Mesendoderm (in vitro differentiated cells): Measurements from ENCODE around the gene NSRP1.
A peak's percentile ranks its signal among the peaks of the same experiment; 100 is the strongest.

ENCODE experiments used
- DNase-seq: peaks from one replicate; pipeline ENCODE4 v3.0.0; 2013
- H2AK5ac ChIP-seq: 2 replicates; pipeline ENCODE4 v1.6.1; 2013; ENCODE audit warnings: low read length, inconsistent platforms
- H2BK120ac ChIP-seq: 2 replicates; pipeline ENCODE4 v1.6.1; 2013; ENCODE audit warnings: low read depth, mild to moderate bottlenecking, low read length, moderate library complexity, mixed read lengths
- H2BK15ac ChIP-seq: replicated peaks from 2 replicates; pipeline ENCODE4 v1.6.1; 2013; ENCODE audit warnings: low read depth, mild to moderate bottlenecking, moderate library complexity
- H2BK5ac ChIP-seq: 2 replicates; pipeline ENCODE4 v1.6.1; 2013; ENCODE audit warnings: low read length, inconsistent platforms
- H3K18ac ChIP-seq: 2 replicates; pipeline ENCODE4 v1.6.1; 2013; ENCODE audit warnings: mild to moderate bottlenecking, low read length, mixed read lengths
- H3K23ac ChIP-seq: one replicate; pipeline ENCODE4 v1.6.1; 2013; ENCODE audit warnings: low read length
- H3K27ac ChIP-seq: 2 replicates; pipeline ENCODE4 v1.5.1; 2013; ENCODE audit warnings: low read depth, mild to moderate bottlenecking, inconsistent platforms, low read length, moderate library complexity
- H3K27me3 ChIP-seq: 2 replicates; pipeline ENCODE4 v1.6.1; 2013; ENCODE audit warnings: low read length, control low read depth, mild to moderate bottlenecking, inconsistent platforms; ENCODE audit not compliant: insufficient read depth, poor library complexity
- H3K36me3 ChIP-seq: 2 replicates; pipeline ENCODE4 v1.6.1; 2013; ENCODE audit warnings: low read length, inconsistent platforms; ENCODE audit not compliant: control insufficient read depth, insufficient read depth
- H3K4ac ChIP-seq: one replicate; pipeline ENCODE4 v1.6.1; 2013; ENCODE audit warnings: low read depth, mild to moderate bottlenecking, low read length, moderate library complexity
- H3K4me1 ChIP-seq: 2 replicates; pipeline ENCODE4 v1.6.1; 2013; ENCODE audit warnings: low read depth, low read length, inconsistent platforms; ENCODE audit not compliant: control insufficient read depth
- H3K4me2 ChIP-seq: 2 replicates; pipeline ENCODE4 v1.6.1; 2013; ENCODE audit warnings: low read length
- H3K4me3 ChIP-seq: 2 replicates; pipeline ENCODE4 v1.5.1; 2013; ENCODE audit warnings: mild to moderate bottlenecking, low read length
- H3K56ac ChIP-seq: one replicate; pipeline ENCODE4 v1.6.1; 2013; ENCODE audit warnings: low read length
- H3K79me1 ChIP-seq: 2 replicates; pipeline ENCODE4 v1.6.1; 2013; ENCODE audit warnings: low read length, inconsistent platforms
- H3K79me2 ChIP-seq: 2 replicates; pipeline ENCODE4 v1.6.1; 2013; ENCODE audit warnings: mild to moderate bottlenecking, low read length; ENCODE audit not compliant: control insufficient read depth, insufficient read depth
- H3K9ac ChIP-seq: 2 replicates; pipeline ENCODE4 v1.6.1; 2013; ENCODE audit warnings: low read length, inconsistent platforms
- H4K5ac ChIP-seq: one replicate; pipeline ENCODE4 v1.6.1; 2013; ENCODE audit warnings: low read length
- H4K8ac ChIP-seq: one replicate; pipeline ENCODE4 v1.6.1; 2013; ENCODE audit warnings: low read depth, mild to moderate bottlenecking, control low read depth, low read length, moderate library complexity
- WGBS: extraction: QIAGEN DNeasy Blood & Tissue Kit; methylation state at CpG from one replicate; pipeline ENCODE4 v1.1.7; 2013; ENCODE audit warnings: low lambda C conversion rate, missing lambda C conversion rate; ENCODE audit not compliant: insufficient coverage; ENCODE audit errors: extremely low coverage; 5-methylcytosine and 5-hydroxymethylcytosine counted together

NSRP1 gene

DNA sequence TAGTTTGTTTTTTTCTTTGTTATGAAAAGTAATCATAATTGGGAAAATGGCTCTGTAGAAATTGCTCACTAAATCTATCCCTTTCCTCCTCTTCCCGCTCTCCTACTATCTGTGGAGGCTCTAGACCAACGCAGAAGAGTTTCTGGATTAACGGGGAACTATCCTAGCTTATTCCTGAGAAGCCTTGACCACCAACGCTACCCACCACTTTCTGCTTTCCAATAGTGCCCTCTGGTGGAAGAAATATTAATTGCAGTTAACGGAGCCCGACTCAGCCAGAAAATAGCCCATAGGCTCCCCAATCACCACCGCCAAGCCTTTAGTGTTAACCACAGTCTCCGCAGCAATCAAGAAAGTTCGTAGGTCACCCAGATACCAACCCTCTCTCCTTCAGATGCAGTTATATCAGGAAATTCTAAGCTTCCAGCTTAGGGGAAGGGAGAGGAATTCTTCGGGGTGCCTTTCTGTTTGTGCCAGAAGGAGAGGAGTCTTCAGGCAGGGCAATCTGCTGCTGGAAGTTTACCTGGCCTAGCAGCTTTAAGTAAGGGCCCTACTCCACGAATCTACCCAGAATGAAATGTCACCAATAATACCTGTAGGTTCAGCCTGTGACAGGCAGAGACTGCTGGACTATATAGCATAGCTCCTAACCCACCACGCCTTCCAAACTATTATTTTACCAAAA, 23.0 kb upstream of the NSRP1 start:
- H3K18ac ChIP-seq: no peak overlapping the region
- DNase-seq: peak; percentile 82
- no peak overlapping the region for H3K9ac ChIP-seq
- H3K36me3 ChIP-seq: no peaks in the 10 kb centered on the region
- H3K4me2 ChIP-seq: no peak overlapping the region
- no peak overlapping the region for H4K5ac ChIP-seq
- H2AK5ac ChIP-seq: no peak overlapping the region
- no peaks in the 10 kb centered on the region for H3K79me1 ChIP-seq
- no peak overlapping the region for H2BK5ac ChIP-seq
- H3K4me1 ChIP-seq: no peaks in the 10 kb centered on the region
- H2BK15ac ChIP-seq: no peak overlapping the region
- H2BK120ac ChIP-seq: no peak overlapping the region
- no peaks in the 10 kb centered on the region for H3K27me3 ChIP-seq
- no peaks in the 10 kb centered on the region for H3K79me2 ChIP-seq
- no peak overlapping the region for H4K8ac ChIP-seq
- H3K4ac ChIP-seq: no peak overlapping the region
- H3K4me3 ChIP-seq: no peak overlapping the region
- H3K23ac ChIP-seq: no peak overlapping the region
- WGBS: no CpG with 5 or more reads among the region's 12 CpGs
- H3K56ac ChIP-seq: no peak overlapping the region
- no peak overlapping the region for H3K27ac ChIP-seq

DNA sequence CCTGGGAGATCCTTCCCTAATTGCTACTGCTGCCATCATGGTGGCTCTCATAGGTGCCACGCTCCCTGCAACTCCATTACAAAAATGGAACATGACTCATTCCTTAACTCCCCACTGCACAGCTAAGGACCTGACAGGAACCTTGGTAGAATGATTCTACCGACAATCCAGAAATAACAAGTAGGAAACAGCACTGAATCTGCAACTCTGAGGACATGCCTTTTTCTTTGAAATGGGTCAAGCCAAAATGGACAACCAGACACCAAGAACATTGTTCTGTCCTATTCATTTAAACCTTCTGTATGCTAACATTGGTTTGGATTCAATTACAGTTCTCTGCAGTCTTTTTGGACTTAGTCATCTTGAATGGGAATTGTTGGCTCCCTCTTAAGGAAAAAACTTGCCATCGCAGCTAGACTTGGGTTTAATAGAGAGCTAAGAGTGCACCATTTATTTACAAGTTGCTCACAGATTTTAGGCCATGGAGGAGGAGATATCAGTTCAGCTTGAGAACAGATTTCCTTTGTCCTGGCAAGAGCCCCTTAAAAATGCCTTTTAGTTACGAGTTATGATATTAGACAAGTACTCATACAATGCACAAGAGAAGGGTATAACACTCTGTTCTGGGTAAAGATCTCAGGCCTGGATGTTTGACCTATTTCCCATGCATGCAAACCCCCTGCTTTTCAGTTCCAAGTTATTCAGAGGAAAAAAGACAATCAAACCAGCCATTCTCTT, 20.9 kb upstream of the NSRP1 start:
- Histone ChIP-seq H3K27me3 (no peaks in the 10 kb centered on the region), H3K18ac (no peak overlapping the region), H3K9ac (no peak overlapping the region), H3K4me1 (no peaks in the 10 kb centered on the region), H3K79me2 (no peaks in the 10 kb centered on the region), H2AK5ac (no peak overlapping the region), H2BK120ac (no peak overlapping the region), H3K27ac (no peak overlapping the region), H3K56ac (no peak overlapping the region), H2BK5ac (no peak overlapping the region), H3K36me3 (no peaks in the 10 kb centered on the region), H3K23ac (no peak overlapping the region), H3K4ac (no peak overlapping the region), H4K8ac (no peak overlapping the region), H3K4me3 (no peak overlapping the region), H4K5ac (no peak overlapping the region), H3K4me2 (no peak overlapping the region), H3K79me1 (no peaks in the 10 kb centered on the region), H2BK15ac (no peak overlapping the region)
- WGBS: no CpG with 5 or more reads among the region's 4 CpGs
- peak; percentile 77 for DNase-seq

DNA sequence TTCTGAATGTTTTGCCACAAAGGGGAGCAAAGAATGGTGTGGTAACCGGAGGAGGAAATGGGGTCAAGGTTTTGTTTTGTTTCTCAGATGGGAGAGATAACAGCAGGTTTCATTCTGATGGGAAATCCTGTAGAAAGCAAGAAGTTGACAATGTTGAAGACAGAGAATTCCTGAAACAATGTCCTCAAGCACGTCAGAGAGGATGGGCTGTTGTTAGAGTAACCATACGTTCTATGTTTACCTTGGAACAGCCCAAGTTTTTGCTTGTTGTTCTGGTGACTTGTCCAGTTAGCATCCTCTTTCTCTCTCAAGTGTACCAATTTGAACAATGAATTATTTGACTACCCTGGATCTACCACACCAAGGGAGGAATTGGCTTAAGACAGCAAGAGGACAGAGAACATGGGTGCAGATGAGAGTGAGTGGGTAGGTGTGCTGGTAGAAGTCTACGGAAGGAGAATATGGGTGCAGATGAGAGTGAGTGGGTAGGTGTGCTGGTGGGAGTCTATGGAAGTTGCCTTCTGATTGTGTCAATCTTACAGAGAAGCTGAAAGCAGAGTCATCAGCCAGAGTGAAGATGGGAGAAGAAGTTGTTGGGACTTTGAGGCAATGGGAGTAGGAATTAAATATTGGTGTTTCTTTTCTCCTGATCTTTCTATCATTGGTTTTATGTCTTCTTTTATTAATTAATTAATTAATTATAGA, 14.8 kb upstream of the NSRP1 start:
- H4K8ac ChIP-seq: no peak overlapping the region
- no peak overlapping the region for H3K18ac ChIP-seq
- no peak overlapping the region for H2BK15ac ChIP-seq
- H3K27ac ChIP-seq: no peak overlapping the region
- no peak overlapping the region for H3K56ac ChIP-seq
- H3K27me3 ChIP-seq: no peaks in the 10 kb centered on the region
- no peak overlapping the region for H3K4me3 ChIP-seq
- no peak overlapping the region for H2BK120ac ChIP-seq
- no peaks in the 10 kb centered on the region for H3K79me1 ChIP-seq
- no peak overlapping the region for H3K9ac ChIP-seq
- DNase-seq: no peak
- H3K4me2 ChIP-seq: no peak overlapping the region
- H3K4ac ChIP-seq: no peak overlapping the region
- no peaks in the 10 kb centered on the region for H3K36me3 ChIP-seq
- H4K5ac ChIP-seq: no peak overlapping the region
- H2BK5ac ChIP-seq: no peak overlapping the region
- H3K79me2 ChIP-seq: no peaks in the 10 kb centered on the region
- no peaks in the 10 kb centered on the region for H3K4me1 ChIP-seq
- no peak overlapping the region for H2AK5ac ChIP-seq
- H3K23ac ChIP-seq: no peak overlapping the region
- WGBS: no CpG with 5 or more reads among the region's 4 CpGs

DNA sequence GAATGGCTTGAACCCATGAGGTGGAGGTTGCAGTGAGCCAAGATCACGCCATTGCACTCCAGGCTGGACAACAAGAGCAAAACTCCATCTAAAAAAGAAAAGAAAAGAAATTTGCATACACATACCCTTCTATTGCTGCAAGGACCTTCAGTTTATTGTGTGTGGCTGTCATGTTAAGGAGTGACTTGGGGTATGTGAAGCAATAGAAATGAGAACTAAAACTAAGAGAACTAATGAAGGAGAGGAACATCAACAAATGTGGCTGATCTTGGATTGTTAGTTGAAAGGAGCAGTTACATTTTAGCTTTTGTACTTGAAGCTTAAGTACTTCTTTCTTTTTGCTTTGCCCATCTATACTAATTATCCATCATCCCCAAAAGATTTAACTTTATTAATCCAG, 12.7 kb upstream of the NSRP1 start:
- H3K79me2 ChIP-seq: no peaks in the 10 kb centered on the region
- H3K27ac ChIP-seq: no peak overlapping the region
- no peak overlapping the region for H3K9ac ChIP-seq
- WGBS: no CpG with 5 or more reads among the region's 1 CpG
- H3K23ac ChIP-seq: no peak overlapping the region
- no peak overlapping the region for H3K4me2 ChIP-seq
- no peaks in the 10 kb centered on the region for H3K4me1 ChIP-seq
- no peak overlapping the region for H3K56ac ChIP-seq
- H3K79me1 ChIP-seq: no peaks in the 10 kb centered on the region
- no peaks in the 10 kb centered on the region for H3K27me3 ChIP-seq
- no peak for DNase-seq
- H4K8ac ChIP-seq: no peak overlapping the region
- H3K18ac ChIP-seq: no peak overlapping the region
- H3K36me3 ChIP-seq: no peaks in the 10 kb centered on the region
- no peak overlapping the region for H2BK15ac ChIP-seq
- no peak overlapping the region for H3K4me3 ChIP-seq
- no peak overlapping the region for H3K4ac ChIP-seq
- no peak overlapping the region for H2AK5ac ChIP-seq
- H4K5ac ChIP-seq: no peak overlapping the region
- no peak overlapping the region for H2BK120ac ChIP-seq
- no peak overlapping the region for H2BK5ac ChIP-seq

DNA sequence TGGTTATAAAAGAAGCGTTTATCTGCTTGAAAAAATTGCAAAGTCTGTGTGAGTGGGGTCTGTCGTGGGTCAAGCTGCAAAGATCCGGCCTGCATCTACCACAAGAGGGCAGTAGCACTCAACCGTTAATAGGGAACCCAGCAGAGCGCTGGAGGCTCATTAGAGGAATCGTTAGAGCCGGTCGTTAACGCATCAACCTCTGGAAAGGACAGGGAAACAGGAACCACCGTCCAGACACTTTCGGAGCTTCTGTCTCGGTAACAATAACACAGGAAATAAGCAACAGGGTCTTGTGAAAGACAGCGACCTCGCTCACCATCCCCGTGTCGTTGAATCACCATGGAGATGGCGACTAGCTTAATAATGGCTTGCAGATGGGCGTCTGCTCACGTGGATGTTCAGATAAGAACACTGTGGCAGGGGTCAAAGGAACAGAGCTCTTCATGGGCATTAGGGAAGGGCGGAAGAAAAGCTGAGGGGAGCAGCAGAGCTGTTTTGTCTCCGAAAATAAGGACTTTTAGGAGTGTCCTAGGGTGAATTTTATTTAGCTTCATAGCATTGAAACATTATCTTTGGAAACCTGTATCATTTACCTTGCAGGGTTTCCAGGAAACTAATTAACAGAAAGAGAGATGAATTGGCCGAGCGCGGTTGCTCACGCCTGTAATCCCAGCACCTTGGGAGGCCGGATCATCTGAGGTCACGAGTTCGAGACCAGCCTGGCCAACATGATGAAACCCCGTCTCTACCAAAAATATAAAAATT, 11.9 kb upstream of the NSRP1 start:
- no peak overlapping the region for H2BK120ac ChIP-seq
- H3K27ac ChIP-seq: no peak overlapping the region
- H3K23ac ChIP-seq: no peak overlapping the region
- WGBS: no CpG with 5 or more reads among the region's 29 CpGs
- no peak overlapping the region for H3K18ac ChIP-seq
- no peaks in the 10 kb centered on the region for H3K4me1 ChIP-seq
- H3K79me2 ChIP-seq: no peaks in the 10 kb centered on the region
- DNase-seq: peak; percentile 92
- H4K8ac ChIP-seq: no peak overlapping the region
- peak overlapping the region; percentile 80 for H3K4me2 ChIP-seq
- H3K4me3 ChIP-seq: peak overlapping the region; percentile 46
- no peak overlapping the region for H2AK5ac ChIP-seq
- peak overlapping the region; percentile 77 for H3K56ac ChIP-seq
- peak overlapping the region; percentile 58 for H3K9ac ChIP-seq
- no peaks in the 10 kb centered on the region for H3K79me1 ChIP-seq
- no peaks in the 10 kb centered on the region for H3K27me3 ChIP-seq
- H3K4ac ChIP-seq: no peak overlapping the region
- H2BK15ac ChIP-seq: no peak overlapping the region
- no peak overlapping the region for H2BK5ac ChIP-seq
- no peaks in the 10 kb centered on the region for H3K36me3 ChIP-seq
- no peak overlapping the region for H4K5ac ChIP-seq
